ENCODE data around the gene SOX5.
"Not testable (repeated sequence)": the region's sequence is repeated elsewhere in the genome, so short reads cannot be mapped to it uniquely, and the experiment has no call there.

GRCh38 chr12:23491029-23491428 lies 458.4 kb downstream of the SOX5 start:
- TF ChIP-seq CTCF, POLR2A (IDR thresholded peaks at IDR 0.05): not testable (repeated sequence)

Measured in right lobe of liver (tissue), 4 donors.